HCT116 (cell line): ENCODE data around the gene COL5A1. TPM values are rescaled to one million over a fixed set of nuclear protein-coding genes. Genes with fewer than 3 reads are reported as not detected.

ENCODE experiments used
- ATAC-seq: fragments of 200-7000 bp; cut with Tn5 transposase; 2 replicates; pipeline ENCODE4 v1.9.1; 2020; ENCODE audit warnings: mild to moderate bottlenecking, moderate library complexity
- BruUV-seq: library from RNA; stranded (reverse); fragments of 400-500 nt; replicated peaks from 2 replicates; lab custom pipeline; 2021; lab: Mats Ljungman, UMichigan
- CTCF ChIA-PET: fragments of 300-600 bp; sonication (Branson Sonifier 250); formaldehyde crosslinking; loops from one replicate; lab custom pipeline; 2021; ENCODE audit warnings: antibody characterized with exemption; lab: Charles Lee
- POLR2A ChIA-PET: fragments of 300-600, 350-600 bp; sonication (Branson Sonifier 250); formaldehyde crosslinking; loops from one replicate; lab custom pipeline; 2021; ENCODE audit warnings: antibody characterized with exemption; lab: Charles Lee
- RAD21 ChIA-PET, 2 experiments: fragments of 300-600 bp; sonication (Branson Sonifier 250); formaldehyde crosslinking; loops; one replicate each; lab custom pipeline; 2023; ENCODE audit warnings: low total read pairs in 2 of 2; ENCODE audit not compliant: uncharacterized antibody in 2 of 2, unreplicated experiment in 2 of 2, low non-redundant PET in 1 of 2; lab: Charles Lee
- DNase-seq: peaks from one replicate; pipeline ENCODE4 v3.0.0-alpha.2; 2010; ENCODE audit warnings: low read depth, low spot score
- H2AFZ ChIP-seq: fragments of 200-600 bp; shearing (Covaris generic), sonication (generic); 2 replicates; pipeline ENCODE4 v1.6.1; 2017; ENCODE audit warnings: low read depth, mixed run types, mixed read lengths, antibody characterized with exemption, low read length; ENCODE audit not compliant: poor library complexity, severe bottlenecking
- H3K27ac ChIP-seq: 2 replicates; pipeline ENCODE4 v1.5.1; 2012; ENCODE audit warnings: low read depth, low read length
- H3K27me3 ChIP-seq: fragments of 200-600 bp; sonication (generic); 2 replicates; pipeline ENCODE4 v1.6.1; 2016; ENCODE audit warnings: mixed run types, low read length, mixed read lengths; ENCODE audit not compliant: insufficient read depth
- H3K36me3 ChIP-seq, 2 experiments: fragments of 200-500 bp in 1 of 2; fragments of 200-600 bp in 1 of 2; sonication (Bioruptor generic) in 1 of 2; sonication (generic) in 1 of 2; 2 replicates each; pipeline versions ENCODE4 v1.5.1 to v1.6.1; 2014 to 2016; ENCODE audit warnings: low read length in 2 of 2, inconsistent platforms in 1 of 2, mixed read lengths in 1 of 2, mixed run types in 1 of 2; ENCODE audit not compliant: insufficient read depth in 2 of 2, control insufficient read depth in 1 of 2
- H3K4me1 ChIP-seq, 2 experiments: fragments of 200-600 bp in 1 of 2; sonication (generic) in 1 of 2; 2 replicates each; pipeline versions ENCODE4 v1.5.1 to v1.6.1; 2012 to 2017; ENCODE audit warnings: low read length in 2 of 2, inconsistent platforms in 1 of 2, mild to moderate bottlenecking in 1 of 2, mixed read lengths in 1 of 2, mixed run types in 1 of 2, moderate library complexity in 1 of 2; ENCODE audit not compliant: insufficient read depth in 2 of 2, control insufficient read depth in 1 of 2
- H3K4me2 ChIP-seq: fragments of 200-600 bp; sonication (generic); 2 replicates; pipeline ENCODE4 v1.6.1; 2017; ENCODE audit warnings: mixed run types, low read length, mixed read lengths
- H3K4me3 ChIP-seq, 2 experiments: fragments of 200-600 bp in 1 of 2; sonication (generic) in 1 of 2; replicated peaks in 1 of 2; 2 replicates each; pipeline ENCODE4 v1.5.1; 2011 to 2016; ENCODE audit warnings: low read length in 2 of 2, control low read depth in 1 of 2, low read depth in 1 of 2, mild to moderate bottlenecking in 1 of 2, mixed read lengths in 1 of 2, mixed run types in 1 of 2
- H3K79me2 ChIP-seq: fragments of 200-600 bp; sonication (generic); 2 replicates; pipeline ENCODE4 v1.6.1; 2017; ENCODE audit warnings: mild to moderate bottlenecking, mixed run types, low read length, moderate library complexity, mixed read lengths; ENCODE audit not compliant: insufficient read depth
- H3K9ac ChIP-seq: fragments of 200-600 bp; sonication (generic); 2 replicates; pipeline ENCODE4 v1.6.1; 2016; ENCODE audit warnings: low read length, mixed read lengths
- H3K9me2 ChIP-seq: fragments of 200-600 bp; sonication (generic), shearing (Covaris generic); 2 replicates; pipeline ENCODE4 v1.6.1; 2017; ENCODE audit warnings: mixed run types, mild to moderate bottlenecking, moderate library complexity; ENCODE audit not compliant: insufficient read depth
- H3K9me3 ChIP-seq, 2 experiments: fragments of 200-500 bp in 1 of 2; fragments of 200-600 bp in 1 of 2; sonication (Bioruptor generic) in 1 of 2; sonication (generic) in 1 of 2; 2 replicates each; pipeline ENCODE4 v1.6.1; 2014 to 2017; ENCODE audit warnings: low read length in 2 of 2, mixed read lengths in 2 of 2, inconsistent platforms in 1 of 2, low read depth in 1 of 2, mild to moderate bottlenecking in 1 of 2, mixed run types in 1 of 2, moderate library complexity in 1 of 2; ENCODE audit not compliant: control insufficient read depth in 1 of 2, insufficient read depth in 1 of 2
- H4K20me1 ChIP-seq: fragments of 200-600 bp; sonication (generic), shearing (Covaris generic); 2 replicates; pipeline ENCODE4 v1.6.1; 2017; ENCODE audit warnings: mixed run types, mild to moderate bottlenecking, moderate library complexity; ENCODE audit not compliant: insufficient read depth
- CBX3 ChIP-seq: IDR thresholded peaks from 2 replicates; pipeline ENCODE4 v1.6.1; 2012; ENCODE audit warnings: low read depth
- CEBPB ChIP-seq: IDR thresholded peaks from 2 replicates; pipeline ENCODE4 v1.6.1; 2012; ENCODE audit warnings: low read depth
- REST ChIP-seq: IDR thresholded peaks from 2 replicates; pipeline ENCODE4 v1.6.1; 2012; ENCODE audit warnings: low read depth
- SRF ChIP-seq: IDR thresholded peaks from 2 replicates; pipeline ENCODE4 v1.6.1; 2012; ENCODE audit warnings: low read depth
- TCF7L2 ChIP-seq: IDR thresholded peaks from 2 replicates; pipeline ENCODE4 v1.7.0; 2011; ENCODE audit warnings: borderline replicate concordance, inconsistent platforms; ENCODE audit not compliant: insufficient read depth, insufficient read length; ENCODE audit errors: extremely low read depth
- YY1 ChIP-seq: IDR thresholded peaks from 2 replicates; pipeline ENCODE4 v1.6.1; 2011; ENCODE audit warnings: low read length, low read depth, moderate library complexity, mild to moderate bottlenecking; ENCODE audit not compliant: insufficient replicate concordance; ENCODE audit errors: extremely low read depth
- ZBTB33 ChIP-seq: IDR thresholded peaks from 2 replicates; pipeline ENCODE4 v1.6.1; 2011; ENCODE audit warnings: mild to moderate bottlenecking, low read length, moderate library complexity; ENCODE audit not compliant: insufficient replicate concordance; ENCODE audit errors: extremely low read depth
- ZFX ChIP-seq: fragments of 450-650 bp; IDR thresholded peaks from 2 replicates; pipeline ENCODE4 v1.6.1; 2017
- ZNF274 ChIP-seq: fragments of 200-500 bp; sonication (Bioruptor generic); IDR thresholded peaks from 2 replicates; pipeline ENCODE4 v1.6.1; 2014; ENCODE audit warnings: mild to moderate bottlenecking, low read depth, low read length, inconsistent platforms
- intact Hi-C: fragments of 100-400 bp; cut with micrococcal nuclease; formaldehyde crosslinking; loops from 2 replicates; pipeline ENCODE4 v1.10.0; 2022
- total RNA-seq: library from RNA; stranded (reverse); gene quantifications from one replicate; pipeline ENCODE4 v1.2.1, GENCODE V29; 2021; ENCODE audit not compliant: unreplicated experiment

Gene COL5A1
- total RNA-seq, 1 experiment from 2014 or later, result 0.30 TPM

GRCh38 chr9:134807716-134808446 is 166.3 kb downstream of the COL5A1 start:
- H2AFZ ChIP-seq, result no peak overlapping the region
- BruUV-seq, result no TSS peak
- no peaks in the 10 kb centered on the region for H3K79me2 ChIP-seq
- no peak for DNase-seq
- no peaks in the 10 kb centered on the region for H3K9me2 ChIP-seq
- TF ChIP-seq TCF7L2, result no peak
- TF ChIP-seq CBX3, result no peak
- TF ChIP-seq ZBTB33, result no peak
- no peak for TF ChIP-seq SRF
- TF ChIP-seq CEBPB, result no peak
- no peak for TF ChIP-seq REST
- no peak for TF ChIP-seq YY1
- no peak for TF ChIP-seq ZFX
- TF ChIP-seq ZNF274, result no peak
- RAD21 ChIA-PET, result no interaction called here
- H3K27me3 ChIP-seq, result peaks cover 13% of the 10 kb centered on the region
- CTCF ChIA-PET, result no interaction called here
- H3K9ac ChIP-seq, result no peak overlapping the region
- no peak overlapping the region for H3K27ac ChIP-seq
- no peaks in the 10 kb centered on the region for H3K4me1 ChIP-seq
- H3K4me2 ChIP-seq, result no peak overlapping the region
- H3K9me3 ChIP-seq, result no peaks in the 10 kb centered on the region
- no peak overlapping the region for H3K4me3 ChIP-seq
- no peaks in the 10 kb centered on the region for H4K20me1 ChIP-seq
- POLR2A ChIA-PET, result no interaction called here
- no peak for ATAC-seq
- intact Hi-C loops, result no loop called here
- no peaks in the 10 kb centered on the region for H3K36me3 ChIP-seq
